GM12878 (cell line): ENCODE results near the gene SLC37A3. TPM values are rescaled to one million over a fixed set of nuclear protein-coding genes. Genes with fewer than 3 reads are reported as not detected.

ENCODE experiments used
- ATAC-seq: fragments of 200-7000 bp; cut with Tn5 transposase; 3 replicates; pipeline ENCODE4 v1.9.1; 2020; ENCODE audit warnings: mild to moderate bottlenecking, moderate library complexity
- BruUV-seq: library from RNA; stranded (reverse); fragments of 400-500 nt; replicated peaks from 2 replicates; lab custom pipeline; 2021; lab: Mats Ljungman, UMichigan
- CTCF ChIA-PET: fragments of 300-600 bp; sonication (Branson Sonifier 250); formaldehyde crosslinking; extraction: SDS; loops from one replicate; lab custom pipeline; 2021; ENCODE audit warnings: inconsistent platforms; lab: Yijun Ruan, JAX
- POLR2A ChIA-PET: fragments of 350-600 bp; formaldehyde crosslinking; extraction: SDS; loops from one replicate; lab custom pipeline; 2021; ENCODE audit warnings: inconsistent platforms; lab: Charles Lee
- RAD21 ChIA-PET: fragments of 300-600 bp; sonication (Branson Sonifier 250); formaldehyde crosslinking; loops from one replicate; lab custom pipeline; 2023; ENCODE audit warnings: antibody characterized with exemption; ENCODE audit not compliant: unreplicated experiment; lab: Charles Lee
- SMC1A ChIA-PET: fragments of 300-600 bp; sonication (Branson Sonifier 250); formaldehyde crosslinking; loops from one replicate; lab custom pipeline; 2023; ENCODE audit not compliant: unreplicated experiment, uncharacterized antibody; lab: Charles Lee
- DNase-seq: peaks from one replicate; pipeline ENCODE4 v3.0.0-alpha.2; 2011; ENCODE audit warnings: low read depth, low spot score
- FAIRE-seq: peaks from 3 replicates; lab custom pipeline; 2011; peaks lifted over from hg19 to GRCh38; lab: Jason Lieb, UNC
- H2AFZ ChIP-seq: 2 replicates; pipeline ENCODE4 v1.6.0; 2011; ENCODE audit warnings: low read depth, low read length, control low read depth; ENCODE audit not compliant: control insufficient read depth
- H3K27ac ChIP-seq: 2 replicates; pipeline ENCODE4 v1.5.1; 2011; ENCODE audit warnings: control low read depth; ENCODE audit not compliant: control insufficient read depth, insufficient read depth
- H3K27me3 ChIP-seq, 2 experiments: replicated peaks in 1 of 2; 2 replicates each; pipeline versions ENCODE4 v1.6.0 to v1.6.1; 2011; ENCODE audit warnings: low read length in 1 of 2; ENCODE audit not compliant: control insufficient read depth in 2 of 2, insufficient read depth in 2 of 2
- H3K36me3 ChIP-seq, 2 experiments: 2 replicates each; pipeline ENCODE4 v1.5.1; 2011; ENCODE audit warnings: low read length in 1 of 2; ENCODE audit not compliant: control insufficient read depth in 2 of 2, insufficient read depth in 2 of 2
- H3K4me1 ChIP-seq: 2 replicates; pipeline ENCODE4 v1.6.1; 2011; ENCODE audit warnings: mild to moderate bottlenecking, low read length, moderate library complexity, mixed read lengths; ENCODE audit not compliant: control insufficient read depth, insufficient read depth
- H3K4me2 ChIP-seq: 2 replicates; pipeline ENCODE4 v1.6.0; 2011; ENCODE audit warnings: control low read depth; ENCODE audit not compliant: control insufficient read depth, insufficient read depth
- H3K4me3 ChIP-seq: fragments of 200-600 bp; sonication (generic); 2 replicates; pipeline ENCODE4 v1.5.1; 2016
- H3K79me2 ChIP-seq: 2 replicates; pipeline ENCODE4 v1.6.0; 2011; ENCODE audit warnings: low read length; ENCODE audit not compliant: control insufficient read depth, insufficient read depth
- H3K9ac ChIP-seq: 2 replicates; pipeline ENCODE4 v1.8.0; 2011; ENCODE audit warnings: low read length, control low read depth, mixed read lengths; ENCODE audit not compliant: control insufficient read depth, insufficient read depth
- H3K9me3 ChIP-seq: replicated peaks from 3 replicates; pipeline ENCODE4 v1.5.1; 2011; ENCODE audit warnings: mild to moderate bottlenecking, low read length; ENCODE audit not compliant: control insufficient read depth, insufficient read depth
- H4K20me1 ChIP-seq: 2 replicates; pipeline ENCODE4 v1.6.0; 2011; ENCODE audit not compliant: control insufficient read depth, insufficient read depth
- CBX5 ChIP-seq: sonication (generic); IDR thresholded peaks from 2 replicates; pipeline ENCODE4 v1.6.1; 2016; ENCODE audit warnings: low read depth, moderate library complexity, mild to moderate bottlenecking, inconsistent platforms
- DPF2 ChIP-seq: fragments of 450-650 bp; IDR thresholded peaks from 2 replicates; pipeline ENCODE4 v1.6.1; 2017; ENCODE audit warnings: mild to moderate bottlenecking
- EED ChIP-seq: sonication (generic); IDR thresholded peaks from 2 replicates; pipeline ENCODE4 v1.6.1; 2016; ENCODE audit warnings: antibody characterized with exemption, low read depth
- FOXM1 ChIP-seq: IDR thresholded peaks from 2 replicates; pipeline ENCODE4 v1.6.1; 2012; ENCODE audit warnings: low read depth, mild to moderate bottlenecking, inconsistent platforms, low read length, moderate library complexity
- HDAC2 ChIP-seq: fragments of 200-600 bp; sonication (generic); IDR thresholded peaks from 2 replicates; pipeline ENCODE4 v1.6.1; 2017
- HDGF ChIP-seq: fragments of 450-650 bp; IDR thresholded peaks from 2 replicates; pipeline ENCODE4 v1.6.1; 2016; ENCODE audit warnings: antibody characterized with exemption
- POLR2AphosphoS5 ChIP-seq: IDR thresholded peaks from 2 replicates; pipeline ENCODE4 v1.6.1; 2011; ENCODE audit warnings: mild to moderate bottlenecking, low read length, inconsistent platforms
- WRNIP1 ChIP-seq: IDR thresholded peaks from 2 replicates; pipeline ENCODE4 v1.6.1; 2011; ENCODE audit warnings: low read depth, low read length, improper control_type of control experiment, borderline replicate concordance
- ZBED1 ChIP-seq: IDR thresholded peaks from 2 replicates; pipeline ENCODE4 v1.6.1; 2016; ENCODE audit warnings: borderline replicate concordance
- ZSCAN29 ChIP-seq: fragments of 450-650 bp; IDR thresholded peaks from 2 replicates; pipeline ENCODE4 v1.6.1; 2017; ENCODE audit warnings: mild to moderate bottlenecking, moderate library complexity
- WGBS: methylation state at CpG from one replicate; pipeline ENCODE4 v1.1.6; 2016; ENCODE audit warnings: low lambda C conversion rate; ENCODE audit not compliant: insufficient replicate concordance, insufficient coverage; ENCODE audit errors: missing lambda C conversion rate; 5-methylcytosine and 5-hydroxymethylcytosine counted together
- in situ Hi-C: fragments of 300-500 bp; cut with MboI; formaldehyde crosslinking; loops from 9 replicates; pipeline ENCODE4 v1.14.3; 2018; ENCODE audit warnings: mixed read lengths
- intact Hi-C: fragments of 100-400 bp; cut with micrococcal nuclease; formaldehyde crosslinking; loops from one replicate; pipeline ENCODE4 v1.14.2; 2022; ENCODE audit not compliant: unreplicated experiment
- polyA plus RNA-seq, 11 experiments: library from polyadenylated mRNA; depleted of rRNA in 4 of 11; unstranded in 6 of 11; stranded (reverse) in 5 of 11; fragments of >200 nt; fragmentation: Nextera tagmentation in 4 of 11; fragmentation: Illumina TruSeq in 1 of 11; extraction: Ambion mirVana in 4 of 11; extraction: Trizol in 1 of 11; gene quantifications; 1 replicate in 1 of 11; 2 replicates in 10 of 11; pipeline versions ENCODE4 v1.2.1 to v1.2.3, GENCODE V29; 2011 to 2016; ENCODE audit warnings: inconsistent platforms in 2 of 11, missing spikeins in 2 of 11, low read depth in 1 of 11
- total RNA-seq, 4 experiments: library from RNA; depleted of rRNA in 3 of 4; stranded (reverse); fragments of >200 nt in 3 of 4; fragmentation: Illumina TruSeq in 1 of 4; extraction: Trizol in 1 of 4; gene quantifications; 2 replicates each; pipeline versions ENCODE4 v1.2.1 to v1.2.3, GENCODE V29; 2013 to 2021
- TF ChIP-seq, protein P1 (sequence below): fragments of 450-650 bp; IDR thresholded peaks from 2 replicates; pipeline ENCODE4 v1.6.1; 2014; ENCODE audit warnings: mild to moderate bottlenecking
- TF ChIP-seq, protein P2 (sequence below): IDR thresholded peaks from 2 replicates; pipeline ENCODE4 v1.6.1; 2011; ENCODE audit warnings: mild to moderate bottlenecking, low read depth, low read length, moderate library complexity; ENCODE audit not compliant: insufficient replicate concordance
- TF ChIP-seq, protein P3 (sequence below): fragments of 450-650 bp; IDR thresholded peaks from 2 replicates; pipeline ENCODE4 v1.6.1; 2017; ENCODE audit warnings: antibody characterized with exemption, mild to moderate bottlenecking, moderate library complexity
- TF ChIP-seq, protein P4 (sequence below): fragments of 450-650 bp; formaldehyde crosslinking; IDR thresholded peaks from 2 replicates; pipeline ENCODE4 v1.4.0; 2022; ENCODE audit warnings: mild to moderate bottlenecking, moderate library complexity
- TF ChIP-seq, protein P5 (sequence below): fragments of 450-650 bp; IDR thresholded peaks from 2 replicates; pipeline ENCODE4 v1.6.1; 2018; ENCODE audit warnings: borderline replicate concordance, mild to moderate bottlenecking; ENCODE audit not compliant: partially characterized antibody

The SLC37A3 gene
- total and polyA plus RNA-seq, 10 of the 15 experiments (the other 5 are each of a cell fraction or from before 2014, with no cell fraction given), result 3.7 to 13.6 (median 11.0) TPM

DNA sequence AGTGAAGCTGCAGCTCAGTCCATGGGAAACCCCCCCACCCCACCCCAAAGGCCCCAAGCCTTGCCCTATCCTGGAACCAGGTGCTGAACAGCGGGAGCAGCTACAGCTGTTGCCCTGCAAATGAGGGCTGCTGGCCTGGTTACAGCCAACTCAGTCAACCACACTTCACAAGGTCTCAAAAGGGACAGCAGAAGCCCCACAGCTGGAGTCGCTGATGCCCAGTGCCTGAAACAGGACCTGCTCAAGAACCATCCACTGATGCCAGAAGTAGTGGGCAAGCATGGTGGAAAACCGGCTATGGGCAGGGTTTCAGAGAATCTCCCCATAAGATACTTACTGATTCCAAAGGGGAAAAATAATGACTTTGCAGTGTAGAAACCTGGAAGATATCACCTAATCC is 110.3 kb downstream of the SLC37A3 start:
- intact Hi-C loops (no loop called here), in situ Hi-C loops (no loop called here)
- ChIA-PET POLR2A (no interaction called here), CTCF (no interaction called here), SMC1A (no interaction called here), RAD21 (no interaction called here)
- Histone ChIP-seq H4K20me1 (peaks cover 4% of the 10 kb centered on the region; the same call in 1 of the 2 replicates), H3K79me2 (no peaks in the 10 kb centered on the region), H3K36me3 (no peaks in the 10 kb centered on the region), H3K27me3 (no peaks in the 10 kb centered on the region; a peak in 2 of 4 replicates), H3K9me3 (no peaks in the 10 kb centered on the region; the same call in 2 of the 3 replicates), H3K4me3 (no peak overlapping the region), H3K4me1 (no peaks in the 10 kb centered on the region), H3K9ac (no peak overlapping the region), H3K27ac (no peak overlapping the region), H3K4me2 (no peak overlapping the region), H2AFZ (no peak overlapping the region)
- 58% methylated on average over 3 of the region's 3 CpGs for WGBS
- ATAC-seq (no peak), DNase-seq (no peak), FAIRE-seq (no peak)
- BruUV-seq, result no TSS peak
- TF ChIP-seq, protein P1, sequence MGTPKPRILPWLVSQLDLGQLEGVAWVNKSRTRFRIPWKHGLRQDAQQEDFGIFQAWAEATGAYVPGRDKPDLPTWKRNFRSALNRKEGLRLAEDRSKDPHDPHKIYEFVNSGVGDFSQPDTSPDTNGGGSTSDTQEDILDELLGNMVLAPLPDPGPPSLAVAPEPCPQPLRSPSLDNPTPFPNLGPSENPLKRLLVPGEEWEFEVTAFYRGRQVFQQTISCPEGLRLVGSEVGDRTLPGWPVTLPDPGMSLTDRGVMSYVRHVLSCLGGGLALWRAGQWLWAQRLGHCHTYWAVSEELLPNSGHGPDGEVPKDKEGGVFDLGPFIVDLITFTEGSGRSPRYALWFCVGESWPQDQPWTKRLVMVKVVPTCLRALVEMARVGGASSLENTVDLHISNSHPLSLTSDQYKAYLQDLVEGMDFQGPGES, result no peak
- TF ChIP-seq HDGF, result no peak
- no peak for TF ChIP-seq ZSCAN29
- no peak for TF ChIP-seq CBX5
- TF ChIP-seq ZBED1, result no peak
- TF ChIP-seq FOXM1, result no peak
- TF ChIP-seq WRNIP1, result no peak
- no peak for TF ChIP-seq DPF2
- no peak for TF ChIP-seq POLR2AphosphoS5
- TF ChIP-seq, protein P2, sequence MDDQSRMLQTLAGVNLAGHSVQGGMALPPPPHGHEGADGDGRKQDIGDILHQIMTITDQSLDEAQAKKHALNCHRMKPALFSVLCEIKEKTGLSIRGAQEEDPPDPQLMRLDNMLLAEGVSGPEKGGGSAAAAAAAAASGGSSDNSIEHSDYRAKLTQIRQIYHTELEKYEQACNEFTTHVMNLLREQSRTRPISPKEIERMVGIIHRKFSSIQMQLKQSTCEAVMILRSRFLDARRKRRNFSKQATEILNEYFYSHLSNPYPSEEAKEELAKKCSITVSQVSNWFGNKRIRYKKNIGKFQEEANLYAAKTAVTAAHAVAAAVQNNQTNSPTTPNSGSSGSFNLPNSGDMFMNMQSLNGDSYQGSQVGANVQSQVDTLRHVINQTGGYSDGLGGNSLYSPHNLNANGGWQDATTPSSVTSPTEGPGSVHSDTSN, result no peak
- TF ChIP-seq, protein P3, sequence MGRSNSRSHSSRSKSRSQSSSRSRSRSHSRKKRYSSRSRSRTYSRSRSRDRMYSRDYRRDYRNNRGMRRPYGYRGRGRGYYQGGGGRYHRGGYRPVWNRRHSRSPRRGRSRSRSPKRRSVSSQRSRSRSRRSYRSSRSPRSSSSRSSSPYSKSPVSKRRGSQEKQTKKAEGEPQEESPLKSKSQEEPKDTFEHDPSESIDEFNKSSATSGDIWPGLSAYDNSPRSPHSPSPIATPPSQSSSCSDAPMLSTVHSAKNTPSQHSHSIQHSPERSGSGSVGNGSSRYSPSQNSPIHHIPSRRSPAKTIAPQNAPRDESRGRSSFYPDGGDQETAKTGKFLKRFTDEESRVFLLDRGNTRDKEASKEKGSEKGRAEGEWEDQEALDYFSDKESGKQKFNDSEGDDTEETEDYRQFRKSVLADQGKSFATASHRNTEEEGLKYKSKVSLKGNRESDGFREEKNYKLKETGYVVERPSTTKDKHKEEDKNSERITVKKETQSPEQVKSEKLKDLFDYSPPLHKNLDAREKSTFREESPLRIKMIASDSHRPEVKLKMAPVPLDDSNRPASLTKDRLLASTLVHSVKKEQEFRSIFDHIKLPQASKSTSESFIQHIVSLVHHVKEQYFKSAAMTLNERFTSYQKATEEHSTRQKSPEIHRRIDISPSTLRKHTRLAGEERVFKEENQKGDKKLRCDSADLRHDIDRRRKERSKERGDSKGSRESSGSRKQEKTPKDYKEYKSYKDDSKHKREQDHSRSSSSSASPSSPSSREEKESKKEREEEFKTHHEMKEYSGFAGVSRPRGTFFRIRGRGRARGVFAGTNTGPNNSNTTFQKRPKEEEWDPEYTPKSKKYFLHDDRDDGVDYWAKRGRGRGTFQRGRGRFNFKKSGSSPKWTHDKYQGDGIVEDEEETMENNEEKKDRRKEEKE, result no peak
- TF ChIP-seq EED, result no peak
- TF ChIP-seq, protein P4, sequence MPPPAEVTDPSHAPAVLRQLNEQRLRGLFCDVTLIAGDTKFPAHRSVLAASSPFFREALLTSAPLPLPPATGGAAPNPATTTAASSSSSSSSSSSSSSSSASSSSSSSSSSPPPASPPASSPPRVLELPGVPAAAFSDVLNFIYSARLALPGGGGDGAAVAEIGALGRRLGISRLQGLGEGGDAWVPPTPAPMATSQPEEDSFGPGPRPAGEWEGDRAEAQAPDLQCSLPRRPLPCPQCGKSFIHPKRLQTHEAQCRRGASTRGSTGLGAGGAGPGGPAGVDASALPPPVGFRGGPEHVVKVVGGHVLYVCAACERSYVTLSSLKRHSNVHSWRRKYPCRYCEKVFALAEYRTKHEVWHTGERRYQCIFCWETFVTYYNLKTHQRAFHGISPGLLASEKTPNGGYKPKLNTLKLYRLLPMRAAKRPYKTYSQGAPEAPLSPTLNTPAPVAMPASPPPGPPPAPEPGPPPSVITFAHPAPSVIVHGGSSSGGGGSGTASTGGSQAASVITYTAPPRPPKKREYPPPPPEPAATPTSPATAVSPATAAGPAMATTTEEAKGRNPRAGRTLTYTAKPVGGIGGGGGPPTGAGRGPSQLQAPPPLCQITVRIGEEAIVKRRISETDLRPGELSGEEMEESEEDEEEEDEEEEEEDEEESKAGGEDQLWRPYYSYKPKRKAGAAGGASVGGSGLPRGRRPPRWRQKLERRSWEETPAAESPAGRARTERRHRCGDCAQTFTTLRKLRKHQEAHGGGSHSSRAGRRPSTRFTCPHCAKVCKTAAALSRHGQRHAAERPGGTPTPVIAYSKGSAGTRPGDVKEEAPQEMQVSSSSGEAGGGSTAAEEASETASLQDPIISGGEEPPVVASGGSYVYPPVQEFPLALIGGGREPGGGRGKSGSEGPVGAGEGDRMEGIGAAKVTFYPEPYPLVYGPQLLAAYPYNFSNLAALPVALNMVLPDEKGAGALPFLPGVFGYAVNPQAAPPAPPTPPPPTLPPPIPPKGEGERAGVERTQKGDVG (CRISPR knock-in tag), result no peak
- TF ChIP-seq HDAC2, result no peak
- TF ChIP-seq, protein P5, sequence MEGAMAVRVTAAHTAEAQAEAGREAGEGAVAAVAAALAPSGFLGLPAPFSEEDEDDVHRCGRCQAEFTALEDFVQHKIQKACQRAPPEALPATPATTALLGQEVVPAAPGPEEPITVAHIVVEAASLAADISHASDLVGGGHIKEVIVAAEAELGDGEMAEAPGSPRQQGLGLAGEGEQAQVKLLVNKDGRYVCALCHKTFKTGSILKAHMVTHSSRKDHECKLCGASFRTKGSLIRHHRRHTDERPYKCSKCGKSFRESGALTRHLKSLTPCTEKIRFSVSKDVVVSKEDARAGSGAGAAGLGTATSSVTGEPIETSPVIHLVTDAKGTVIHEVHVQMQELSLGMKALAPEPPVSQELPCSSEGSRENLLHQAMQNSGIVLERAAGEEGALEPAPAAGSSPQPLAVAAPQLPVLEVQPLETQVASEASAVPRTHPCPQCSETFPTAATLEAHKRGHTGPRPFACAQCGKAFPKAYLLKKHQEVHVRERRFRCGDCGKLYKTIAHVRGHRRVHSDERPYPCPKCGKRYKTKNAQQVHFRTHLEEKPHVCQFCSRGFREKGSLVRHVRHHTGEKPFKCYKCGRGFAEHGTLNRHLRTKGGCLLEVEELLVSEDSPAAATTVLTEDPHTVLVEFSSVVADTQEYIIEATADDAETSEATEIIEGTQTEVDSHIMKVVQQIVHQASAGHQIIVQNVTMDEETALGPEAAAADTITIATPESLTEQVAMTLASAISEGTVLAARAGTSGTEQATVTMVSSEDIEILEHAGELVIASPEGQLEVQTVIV, result no peak
